Upper lobe of left lung (tissue), 4 donors: ENCODE data around the gene GNPDA2.

Source experiments
- POLR2A ChIP-seq, 4 donors: fragments of 450-650 bp; IDR thresholded peaks; one replicate each; pipeline ENCODE4 v1.5.1; 2016 to 2017; ENCODE audit warnings: antibody characterized with exemption in 4 of 4, mild to moderate bottlenecking in 2 of 4
- POLR2AphosphoS5 ChIP-seq, 2 donors: sonication (generic); formaldehyde crosslinking; IDR thresholded peaks; one replicate each; pipeline ENCODE4 v1.5.1; 2017; ENCODE audit warnings: antibody characterized with exemption in 2 of 2

DNA sequence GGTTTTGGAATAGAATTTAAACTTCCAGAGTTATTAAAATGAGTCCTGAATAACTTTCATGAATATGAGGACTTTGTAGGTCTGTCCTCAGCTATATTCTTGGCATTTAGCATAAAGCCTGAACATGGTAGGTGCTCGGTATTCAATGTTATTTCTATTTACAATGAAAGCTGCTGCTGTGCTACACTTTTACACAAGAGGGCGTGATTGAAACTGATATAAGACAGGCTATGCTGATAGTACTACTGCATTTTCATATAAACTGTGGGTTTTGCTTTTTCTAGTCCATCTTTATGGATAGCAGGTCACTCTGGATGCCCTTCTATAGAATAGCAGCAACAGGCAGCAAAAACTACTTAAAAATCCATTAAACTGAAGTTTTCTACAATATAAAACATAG is 12.3 kb upstream of the GNPDA2 start:
- TF ChIP-seq POLR2AphosphoS5 (IDR thresholded peaks at IDR 0.05) (no peak), POLR2A (IDR thresholded peaks at IDR 0.05) (no peak)
